Vagina (tissue), 2 donors: ENCODE measurements around the gene NEU2. TPM values are rescaled to one million over a fixed set of nuclear protein-coding genes. Genes with fewer than 3 reads are reported as not detected.
A peak's percentile ranks its signal among the peaks of the same experiment; 100 is the strongest.

Experiments
- DNase-seq, 2 donors: peaks; one replicate each; pipeline ENCODE4 v3.0.0-alpha.2; 2017; ENCODE audit errors: extremely low spot score in 2 of 2
- H3K27ac ChIP-seq: fragments of 200-600 bp; sonication (generic); one replicate; pipeline ENCODE4 v1.5.1; 2019
- H3K27me3 ChIP-seq: fragments of 200-600 bp; sonication (generic); one replicate; pipeline ENCODE4 v1.5.1; 2019
- H3K36me3 ChIP-seq, 2 donors: fragments of 200-600 bp; sonication (generic); one replicate each; pipeline ENCODE4 v1.5.1; 2017 to 2019
- H3K4me1 ChIP-seq: fragments of 200-600 bp; sonication (generic); one replicate; pipeline ENCODE4 v1.5.1; 2019
- H3K4me3 ChIP-seq, 2 donors: fragments of 200-600 bp; sonication (generic); 1 replicate in 1 of 2; 2 replicates in 1 of 2; pipeline ENCODE4 v1.5.1; 2016 to 2019
- H3K9me3 ChIP-seq: fragments of 200-600 bp; sonication (generic); one replicate; pipeline ENCODE4 v1.5.1; 2019
- POLR2A ChIP-seq, 2 donors: fragments of 450-650 bp; IDR thresholded peaks; one replicate each; pipeline ENCODE4 v1.6.1; 2017; ENCODE audit warnings: antibody characterized with exemption in 2 of 2, mild to moderate bottlenecking in 2 of 2, moderate library complexity in 2 of 2
- POLR2AphosphoS5 ChIP-seq, 2 donors: sonication (generic); formaldehyde crosslinking; IDR thresholded peaks; one replicate each; pipeline ENCODE4 v1.9.0; 2017; ENCODE audit warnings: antibody characterized with exemption in 2 of 2, mild to moderate bottlenecking in 2 of 2, low read depth in 1 of 2; ENCODE audit not compliant: insufficient read depth in 1 of 2
- intact Hi-C: fragments of 100-400 bp; cut with DNase I; formaldehyde crosslinking; loops from one replicate; pipeline ENCODE4 v1.15.1; 2023
- total RNA-seq: library from RNA; depleted of rRNA; stranded (reverse); fragments of >200 nt; gene quantifications from one replicate; pipeline ENCODE4 v1.2.3, GENCODE V29; 2016
- TF ChIP-seq, protein P1 (sequence below), 3 experiments: fragments of 450-650 bp in 2 of 3; fragments of 200-600 bp in 1 of 3; sonication (generic) in 1 of 3; IDR thresholded peaks; one replicate each; pipeline ENCODE4 v1.5.1; 2017 to 2019; ENCODE audit warnings: antibody characterized with exemption in 3 of 3, mild to moderate bottlenecking in 2 of 3, moderate library complexity in 2 of 3

NEU2 gene
- total RNA-seq, 1 donor from 2014 or later = not detected

DNA sequence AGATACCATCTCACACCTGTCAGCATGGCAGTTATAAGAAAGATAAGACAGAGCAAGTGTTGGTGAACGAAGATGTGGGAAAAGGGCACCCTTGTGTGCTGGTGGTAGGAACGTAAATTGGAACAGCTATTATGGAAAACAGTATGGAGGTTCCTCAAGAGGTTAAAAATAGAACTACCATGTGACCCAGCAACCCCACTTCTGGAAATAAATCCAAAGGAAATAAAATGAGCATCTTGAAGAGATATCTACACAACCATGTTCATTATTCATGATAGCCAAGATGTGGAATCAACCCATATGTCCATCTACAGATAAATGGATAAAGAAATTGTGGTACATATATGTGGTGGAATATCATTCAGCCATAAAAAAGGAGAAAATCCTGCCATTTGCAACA, 46.3 kb upstream of the NEU2 start:
- H3K27me3 ChIP-seq = no peaks in the 10 kb centered on the region
- no peak overlapping the region for H3K27ac ChIP-seq
- no peak for DNase-seq
- peaks cover 6% of the 10 kb centered on the region for H3K4me1 ChIP-seq
- H3K9me3 ChIP-seq = no peaks in the 10 kb centered on the region
- H3K36me3 ChIP-seq = no peaks in the 10 kb centered on the region
- intact Hi-C loops = no loop called here
- H3K4me3 ChIP-seq = no peak overlapping the region
- TF ChIP-seq POLR2A (IDR thresholded peaks at IDR 0.05) (no peak), POLR2AphosphoS5 (IDR thresholded peaks at IDR 0.05; ENCODE audit: insufficient read depth in 1 of 2, low read depth in 1 of 2) (no peak)
- TF ChIP-seq, protein P1, sequence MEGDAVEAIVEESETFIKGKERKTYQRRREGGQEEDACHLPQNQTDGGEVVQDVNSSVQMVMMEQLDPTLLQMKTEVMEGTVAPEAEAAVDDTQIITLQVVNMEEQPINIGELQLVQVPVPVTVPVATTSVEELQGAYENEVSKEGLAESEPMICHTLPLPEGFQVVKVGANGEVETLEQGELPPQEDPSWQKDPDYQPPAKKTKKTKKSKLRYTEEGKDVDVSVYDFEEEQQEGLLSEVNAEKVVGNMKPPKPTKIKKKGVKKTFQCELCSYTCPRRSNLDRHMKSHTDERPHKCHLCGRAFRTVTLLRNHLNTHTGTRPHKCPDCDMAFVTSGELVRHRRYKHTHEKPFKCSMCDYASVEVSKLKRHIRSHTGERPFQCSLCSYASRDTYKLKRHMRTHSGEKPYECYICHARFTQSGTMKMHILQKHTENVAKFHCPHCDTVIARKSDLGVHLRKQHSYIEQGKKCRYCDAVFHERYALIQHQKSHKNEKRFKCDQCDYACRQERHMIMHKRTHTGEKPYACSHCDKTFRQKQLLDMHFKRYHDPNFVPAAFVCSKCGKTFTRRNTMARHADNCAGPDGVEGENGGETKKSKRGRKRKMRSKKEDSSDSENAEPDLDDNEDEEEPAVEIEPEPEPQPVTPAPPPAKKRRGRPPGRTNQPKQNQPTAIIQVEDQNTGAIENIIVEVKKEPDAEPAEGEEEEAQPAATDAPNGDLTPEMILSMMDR (IDR thresholded peaks at IDR 0.05) = no peak

GRCh38 chr2:232993231-232993821, 39.1 kb upstream of the NEU2 start:
- no peak overlapping the region for H3K27ac ChIP-seq
- TF ChIP-seq POLR2AphosphoS5 (IDR thresholded peaks at IDR 0.05; ENCODE audit: insufficient read depth in 1 of 2, low read depth in 1 of 2) (peak in 1 of 2 donors; percentile 10), POLR2A (IDR thresholded peaks at IDR 0.05) (no peak)
- TF ChIP-seq, protein P1 (IDR thresholded peaks at IDR 0.05) = no peak

GRCh38 chr2:232994446-232994845, 38.0 kb upstream of the NEU2 start:
- H3K36me3 ChIP-seq = no peaks in the 10 kb centered on the region
- H3K9me3 ChIP-seq = no peaks in the 10 kb centered on the region
- H3K27me3 ChIP-seq = no peaks in the 10 kb centered on the region
- H3K4me1 ChIP-seq = no peaks in the 10 kb centered on the region
- no peak overlapping the region for H3K27ac ChIP-seq
- no peak overlapping the region for H3K4me3 ChIP-seq
- DNase-seq = peak in 1 of 2 donors; percentile 58
- intact Hi-C loops = no loop called here
- TF ChIP-seq POLR2AphosphoS5 (IDR thresholded peaks at IDR 0.05; ENCODE audit: insufficient read depth in 1 of 2, low read depth in 1 of 2) (no peak), POLR2A (IDR thresholded peaks at IDR 0.05) (no peak)
- TF ChIP-seq, protein P1 (IDR thresholded peaks at IDR 0.05) = no peak

More at GRCh38 chr2:232993231-232993821, 39.1 kb upstream of the NEU2 start:
- Histone ChIP-seq H3K27me3 (no peaks in the 10 kb centered on the region), H3K4me1 (no peaks in the 10 kb centered on the region), H3K4me3 (no peak overlapping the region), H3K9me3 (no peaks in the 10 kb centered on the region), H3K36me3 (no peaks in the 10 kb centered on the region)
- no peak for DNase-seq
- intact Hi-C loops = no loop called here

GRCh38 chr2:232997749-232998665, 34.5 kb upstream of the NEU2 start:
- Histone ChIP-seq H3K27me3 (no peaks in the 10 kb centered on the region), H3K36me3 (no peaks in the 10 kb centered on the region), H3K9me3 (no peaks in the 10 kb centered on the region), H3K4me1 (no peaks in the 10 kb centered on the region), H3K27ac (no peak overlapping the region), H3K4me3 (no peak overlapping the region)
- peak; percentile 64 to 85 for DNase-seq
- TF ChIP-seq POLR2AphosphoS5 (IDR thresholded peaks at IDR 0.05; ENCODE audit: insufficient read depth in 1 of 2, low read depth in 1 of 2) = no peak
- TF ChIP-seq, protein P1 (IDR thresholded peaks at IDR 0.05) = no peak
- no peak for TF ChIP-seq POLR2A (IDR thresholded peaks at IDR 0.05)
- intact Hi-C loops = no loop called here

DNA sequence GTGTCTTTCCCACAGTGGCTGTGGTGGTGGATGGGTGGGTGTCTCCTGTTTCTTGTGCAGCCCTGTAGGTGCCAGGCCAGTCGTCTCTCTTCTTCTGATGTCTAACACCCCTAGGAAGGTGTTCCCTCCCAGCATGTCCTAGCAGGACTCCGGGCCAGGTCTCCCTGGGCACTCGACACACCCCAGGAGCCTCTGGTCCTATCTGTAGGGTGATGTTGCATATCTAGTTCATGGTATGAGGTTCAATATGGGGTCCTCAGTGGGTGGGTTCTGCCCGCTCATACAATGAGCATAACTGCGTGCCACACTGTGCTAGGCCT, 33.8 kb upstream of the NEU2 start:
- Histone ChIP-seq H3K27ac (no peak overlapping the region), H3K4me3 (no peak overlapping the region), H3K4me1 (no peaks in the 10 kb centered on the region), H3K36me3 (no peaks in the 10 kb centered on the region), H3K27me3 (no peaks in the 10 kb centered on the region), H3K9me3 (no peaks in the 10 kb centered on the region)
- peak in 1 of 2 donors; percentile 67 for DNase-seq
- intact Hi-C loops = no loop called here
- TF ChIP-seq POLR2AphosphoS5 (IDR thresholded peaks at IDR 0.05; ENCODE audit: insufficient read depth in 1 of 2, low read depth in 1 of 2) = no peak
- no peak for TF ChIP-seq POLR2A (IDR thresholded peaks at IDR 0.05)
- TF ChIP-seq, protein P1 (IDR thresholded peaks at IDR 0.05) = no peak
